Measurements from ENCODE around the gene GALNTL6. TPM values are rescaled to one million over a fixed set of nuclear protein-coding genes. Genes with fewer than 3 reads are reported as not detected.

Gene GALNTL6
- total RNA-seq, 8 experiments from 2014 or later = 2.4 to 22.2 (median 14.2) TPM

DNA sequence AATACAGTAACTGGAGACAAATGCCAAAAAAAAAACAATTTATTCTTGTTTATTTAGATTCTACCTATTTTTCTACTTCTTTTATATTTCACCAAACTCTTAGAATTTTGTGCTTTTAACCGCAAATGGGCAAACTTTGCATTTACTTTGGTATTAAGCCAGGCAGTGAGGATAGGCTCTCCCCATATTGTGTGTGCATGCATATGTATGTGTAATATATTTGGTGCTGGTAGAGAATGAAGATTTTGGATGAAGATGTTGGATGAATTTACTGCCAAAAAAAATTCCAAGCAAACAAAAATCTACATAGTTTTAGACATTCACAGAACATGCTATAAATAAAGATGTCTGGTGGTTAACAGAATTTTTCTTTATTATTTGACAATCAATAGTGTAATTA, 30.3 kb downstream of the GALNTL6 start:
- 17 to 100% (median 100%) methylated on average over 1 of the region's 1 CpG for WGBS, 10 experiments
- no peak overlapping the region for H3K4me3 ChIP-seq
- H3K27ac ChIP-seq = no peak overlapping the region
- ATAC-seq (replicated peaks in 6 of 8) = no peak
- in situ Hi-C loops (cut with MboI; ENCODE audit: low pct_unique_long_range_greater_than_20kb in 2 of 9, low sequenced_read_pairs in 9 of 9, unreplicated experiment in 9 of 9) = no loop called here
- no peaks in the 10 kb centered on the region for H3K4me1 ChIP-seq (replicated peaks in 1 of 2)

DNA sequence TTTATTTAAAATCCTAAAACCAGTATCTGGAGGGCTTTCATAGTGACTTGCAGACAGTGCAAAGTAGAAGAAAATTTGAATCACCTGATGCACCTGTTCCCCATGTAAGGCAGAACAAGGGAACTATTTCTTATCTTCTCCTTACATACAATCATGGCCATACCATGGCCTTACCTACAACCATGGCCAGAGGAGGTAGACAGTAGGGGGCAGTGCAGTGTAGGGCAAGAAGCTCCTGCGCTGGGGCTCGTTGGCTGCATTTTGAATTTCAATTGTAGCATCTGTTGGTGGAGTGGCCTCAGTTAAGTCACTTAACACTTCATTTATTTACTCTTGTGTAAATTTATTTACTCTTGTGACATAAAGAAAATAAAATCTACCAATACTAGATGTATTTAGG, 33.0 kb downstream of the GALNTL6 start:
- 0 to 82% (median 51%) methylated on average over 2 of the region's 2 CpGs; no CpG with 5 or more reads in 5 of the 10 experiments for WGBS, 10 experiments
- ATAC-seq (replicated peaks in 6 of 8) = peak in 4 of 8 experiments; percentile 32 to 79 (median 52)

DNA sequence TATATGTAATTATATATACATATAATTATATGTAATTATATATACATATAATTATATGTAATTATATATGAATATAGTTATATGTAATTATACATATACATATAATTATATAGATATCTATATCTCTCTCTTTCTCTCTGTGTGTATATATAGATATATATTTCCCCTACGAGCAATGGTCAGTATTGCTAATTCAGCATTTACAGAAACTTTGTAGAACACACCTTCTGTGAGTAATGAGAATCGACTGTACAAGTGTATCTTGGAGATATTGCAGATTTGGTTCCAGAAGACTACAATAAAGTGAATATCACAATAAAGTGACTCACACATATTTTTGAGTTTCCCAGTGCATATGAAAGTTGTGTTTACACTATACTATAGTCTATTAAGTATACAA, 33.7 kb downstream of the GALNTL6 start:
- 0 to 100% (median 51%) methylated on average over 1 to 2 of the region's 2 CpGs; no CpG with 5 or more reads in 2 of the 10 experiments for WGBS, 10 experiments
- in situ Hi-C loops (cut with MboI; ENCODE audit: low pct_unique_long_range_greater_than_20kb in 2 of 9, low sequenced_read_pairs in 9 of 9, unreplicated experiment in 9 of 9) = no loop called here
- no peak for ATAC-seq (replicated peaks in 6 of 8)

More for the DNA sequence above, 33.0 kb downstream of the GALNTL6 start:
- Histone ChIP-seq H3K4me3 (no peak overlapping the region), H3K4me1 (replicated peaks in 1 of 2) (no peaks in the 10 kb centered on the region), H3K27ac (no peak overlapping the region)
- in situ Hi-C loops (cut with MboI; ENCODE audit: low pct_unique_long_range_greater_than_20kb in 2 of 9, low sequenced_read_pairs in 9 of 9, unreplicated experiment in 9 of 9) = no loop called here

DNA sequence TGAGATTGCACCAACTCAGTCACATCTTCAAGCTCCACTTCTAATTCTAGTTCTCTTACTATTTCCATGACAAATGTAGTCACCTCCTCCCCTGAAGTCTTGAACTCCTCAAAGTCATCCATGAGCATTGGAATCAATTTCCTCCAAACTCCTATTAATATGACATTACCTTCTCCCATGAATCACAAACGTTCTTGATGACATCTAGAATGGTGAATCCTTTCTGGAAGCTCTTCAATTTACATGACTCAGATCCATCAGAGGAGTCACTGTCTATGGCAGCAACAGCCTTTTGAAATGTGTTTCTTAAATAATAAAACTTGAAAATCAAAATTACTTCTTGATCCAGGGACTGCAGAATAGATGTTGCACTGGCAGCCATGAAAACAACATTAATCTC, 34.5 kb downstream of the GALNTL6 start:
- Histone ChIP-seq H3K4me1 (replicated peaks in 1 of 2) (no peaks in the 10 kb centered on the region), H3K27ac (no peak overlapping the region), H3K4me3 (no peak overlapping the region)
- 0 to 100% (median 48%) methylated on average over 1 of the region's 1 CpG; no CpG with 5 or more reads in 2 of the 10 experiments for WGBS, 10 experiments
- ATAC-seq (replicated peaks in 6 of 8) = no peak
- in situ Hi-C loops (cut with MboI; ENCODE audit: low pct_unique_long_range_greater_than_20kb in 2 of 9, low sequenced_read_pairs in 9 of 9, unreplicated experiment in 9 of 9) = no loop called here

More for the DNA sequence above, 33.7 kb downstream of the GALNTL6 start:
- no peak overlapping the region for H3K27ac ChIP-seq
- no peaks in the 10 kb centered on the region for H3K4me1 ChIP-seq (replicated peaks in 1 of 2)
- no peak overlapping the region for H3K4me3 ChIP-seq

DNA sequence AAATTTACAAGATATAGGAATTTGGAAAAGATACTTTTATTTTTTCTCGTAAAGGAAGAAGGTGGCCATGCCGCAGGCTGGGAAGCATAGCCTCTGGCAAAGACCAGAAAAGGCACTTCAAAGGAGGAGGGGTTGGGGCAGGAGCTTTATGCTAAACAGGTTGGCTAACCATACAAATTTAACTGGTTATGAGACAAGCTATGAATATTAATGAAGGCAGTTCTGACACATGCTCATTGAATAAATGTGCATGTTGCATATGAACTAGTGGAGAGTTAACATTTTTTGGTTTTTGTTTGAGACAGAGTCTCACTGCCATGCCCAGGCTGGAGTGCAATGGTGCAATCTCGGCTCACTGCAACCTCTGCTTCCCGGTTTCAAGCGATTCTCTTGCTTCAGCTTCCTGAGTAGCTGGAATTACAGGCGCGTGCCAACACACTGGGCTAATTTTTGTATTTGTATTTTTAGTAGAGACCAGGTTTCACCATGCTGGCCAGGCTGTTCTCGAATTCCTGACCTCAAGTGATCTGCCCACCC, 36.5 kb downstream of the GALNTL6 start:
- no peak overlapping the region for H3K27ac ChIP-seq
- H3K4me3 ChIP-seq = no peak overlapping the region
- no peaks in the 10 kb centered on the region for H3K4me1 ChIP-seq (replicated peaks in 1 of 2)
- ATAC-seq (replicated peaks in 6 of 8) = peak in 3 of 8 experiments; percentile 45 to 83 (median 56)
- in situ Hi-C loops (cut with MboI; ENCODE audit: low pct_unique_long_range_greater_than_20kb in 2 of 9, low sequenced_read_pairs in 9 of 9, unreplicated experiment in 9 of 9) = no loop called here
- 43 to 100% (median 98%) methylated on average over 1 to 8 of the region's 8 CpGs for WGBS, 10 experiments

DNA sequence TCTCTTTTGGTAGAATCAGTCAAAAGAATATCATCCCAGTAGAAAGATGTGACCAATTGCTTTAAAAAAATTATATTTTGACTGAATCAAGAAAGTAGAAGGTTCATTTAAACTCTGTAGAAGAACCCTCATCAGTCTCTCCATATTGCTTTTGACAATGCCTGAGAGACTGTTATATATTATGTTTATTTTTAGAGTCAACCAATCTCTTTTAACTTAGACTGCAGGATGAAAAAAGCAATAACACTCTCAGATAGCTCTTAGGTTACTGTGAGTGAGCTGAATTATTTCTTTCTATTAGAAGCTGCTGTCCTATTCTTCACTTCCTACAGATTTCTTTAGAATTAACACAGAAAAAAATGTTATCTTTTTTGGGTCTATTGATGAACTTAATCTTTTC, 38.1 kb downstream of the GALNTL6 start:
- Histone ChIP-seq H3K27ac (no peak overlapping the region), H3K4me1 (replicated peaks in 1 of 2) (no peaks in the 10 kb centered on the region), H3K4me3 (no peak overlapping the region)
- in situ Hi-C loops (cut with MboI; ENCODE audit: low pct_unique_long_range_greater_than_20kb in 2 of 9, low sequenced_read_pairs in 9 of 9, unreplicated experiment in 9 of 9) = no loop called here
- ATAC-seq (replicated peaks in 6 of 8) = no peak

DNA sequence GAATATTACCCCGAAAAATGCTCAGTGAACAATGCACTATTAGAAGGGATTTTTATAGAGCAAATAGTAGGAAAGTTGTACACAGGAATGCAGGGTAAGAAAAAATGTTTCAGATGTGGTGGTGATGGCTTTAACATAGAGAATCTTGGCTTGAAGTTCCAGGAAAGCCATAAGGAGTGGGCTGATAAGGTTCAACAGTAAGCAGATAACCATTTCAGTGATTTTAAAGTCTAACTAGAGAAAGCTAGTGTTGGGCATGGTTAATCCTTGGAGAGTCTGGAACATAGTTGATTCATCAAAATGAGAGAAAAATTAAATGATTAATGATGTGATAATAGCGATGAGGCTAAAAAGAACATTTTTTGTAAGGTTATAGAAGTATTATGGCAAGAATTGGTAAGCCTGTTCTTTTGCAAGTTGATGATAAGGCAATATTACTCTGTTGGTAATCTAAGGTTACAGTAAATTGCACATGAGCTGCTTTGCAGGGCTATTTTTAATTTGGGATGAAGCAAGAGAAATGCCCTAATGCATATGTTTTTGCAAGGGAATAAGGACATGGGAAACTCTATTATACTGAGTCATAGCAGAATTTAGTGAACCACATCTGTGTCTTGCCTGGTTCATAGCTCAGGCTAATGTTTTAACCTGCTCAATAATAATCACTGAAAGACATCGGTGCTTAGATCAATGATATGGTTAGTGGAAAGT, 44.3 kb downstream of the GALNTL6 start:
- WGBS, 10 experiments = 0 to 100% (median 83%) methylated on average over 1 to 3 of the region's 3 CpGs
- in situ Hi-C loops (cut with MboI; ENCODE audit: low pct_unique_long_range_greater_than_20kb in 2 of 9, low sequenced_read_pairs in 9 of 9, unreplicated experiment in 9 of 9) = no loop called here
- Histone ChIP-seq H3K27ac (no peak overlapping the region), H3K4me3 (no peak overlapping the region), H3K4me1 (replicated peaks in 1 of 2) (no peaks in the 10 kb centered on the region)
- peak in 1 of 8 experiments; percentile 57 for ATAC-seq (replicated peaks in 6 of 8)

DNA sequence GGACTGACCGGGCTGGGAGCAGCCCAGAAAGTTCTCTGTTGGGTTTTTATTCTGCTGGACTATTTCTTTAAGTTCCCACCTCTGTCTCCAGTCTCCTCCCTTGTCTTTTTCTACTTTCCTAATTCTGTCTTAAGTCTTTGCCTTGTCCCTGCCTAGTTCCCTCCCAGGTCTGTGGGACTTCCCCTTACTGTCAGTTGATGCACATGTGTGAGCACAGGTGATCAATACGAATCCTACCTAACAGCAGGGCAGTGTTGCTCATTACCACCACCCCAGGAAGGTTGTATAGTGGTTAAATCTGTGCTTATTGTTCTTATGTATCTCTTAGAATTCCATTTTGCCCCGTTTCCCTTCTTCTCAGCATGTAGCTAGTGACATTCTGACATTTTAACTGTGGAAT, 62.1 kb downstream of the GALNTL6 start:
- H3K4me1 ChIP-seq (replicated peaks in 1 of 2) = peaks cover 0 to 2% of the 10 kb centered on the region in 2 donors
- in situ Hi-C loops (cut with MboI; ENCODE audit: low pct_unique_long_range_greater_than_20kb in 2 of 9, low sequenced_read_pairs in 9 of 9, unreplicated experiment in 9 of 9) = no loop called here
- no peak overlapping the region for H3K4me3 ChIP-seq
- no peak overlapping the region for H3K27ac ChIP-seq
- no peak for ATAC-seq (replicated peaks in 6 of 8)
- WGBS, 10 experiments = 13 to 100% (median 64%) methylated on average over 1 to 3 of the region's 3 CpGs; no CpG with 5 or more reads in 1 of the 10 experiments

DNA sequence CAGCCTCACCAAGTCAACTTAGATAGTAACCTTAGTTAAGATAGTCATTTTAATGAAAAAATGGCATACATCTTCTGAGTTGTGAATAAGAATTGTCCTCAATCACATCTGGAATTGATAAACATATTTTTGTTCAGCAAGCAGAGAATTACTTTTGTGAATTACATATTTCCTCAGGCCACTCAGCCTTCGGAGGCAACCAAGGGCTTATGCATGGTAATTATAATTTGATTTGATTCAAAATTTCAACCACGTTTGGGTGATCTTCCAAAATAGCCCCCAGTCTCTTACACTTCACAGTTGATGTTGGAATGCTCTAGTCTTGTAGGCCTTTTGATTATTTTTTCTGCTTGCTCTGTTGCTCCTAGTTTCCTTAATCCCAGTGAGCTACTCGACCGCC, 63.4 kb downstream of the GALNTL6 start:
- no peak overlapping the region for H3K4me3 ChIP-seq
- H3K27ac ChIP-seq = no peak overlapping the region
- H3K4me1 ChIP-seq (replicated peaks in 1 of 2) = peaks cover 0 to 2% of the 10 kb centered on the region in 2 donors
- 8 to 100% (median 84%) methylated on average over 2 to 4 of the region's 4 CpGs; no CpG with 5 or more reads in 1 of the 10 experiments for WGBS, 10 experiments
- in situ Hi-C loops (cut with MboI; ENCODE audit: low pct_unique_long_range_greater_than_20kb in 2 of 9, low sequenced_read_pairs in 9 of 9, unreplicated experiment in 9 of 9) = no loop called here
- ATAC-seq (replicated peaks in 6 of 8) = no peak

DNA sequence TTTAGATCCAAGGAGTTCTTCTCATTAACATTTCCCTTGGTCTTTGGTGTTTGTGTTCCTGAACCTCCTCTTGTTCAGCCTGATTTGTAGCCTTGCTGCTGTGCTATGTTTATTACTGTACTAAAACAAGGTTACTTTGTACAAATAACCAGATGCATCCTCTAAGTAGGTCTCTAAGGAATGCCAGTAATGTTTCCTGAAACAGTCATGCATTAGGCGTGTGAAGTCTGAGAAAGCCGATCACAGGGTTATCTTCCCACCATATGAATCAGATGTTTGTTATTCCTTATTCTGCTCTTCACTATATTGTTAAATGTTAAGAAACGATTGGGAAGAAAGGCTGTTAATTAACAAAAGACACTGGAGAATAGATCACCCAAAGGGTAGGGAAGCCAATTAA, 66.9 kb downstream of the GALNTL6 start:
- peak in 1 of 8 experiments; percentile 39 for ATAC-seq (replicated peaks in 6 of 8)
- in situ Hi-C loops (cut with MboI; ENCODE audit: low pct_unique_long_range_greater_than_20kb in 2 of 9, low sequenced_read_pairs in 9 of 9, unreplicated experiment in 9 of 9) = no loop called here
- WGBS, 10 experiments = 0 to 86% (median 69%) methylated on average over 1 to 3 of the region's 3 CpGs; no CpG with 5 or more reads in 1 of the 10 experiments
- Histone ChIP-seq H3K27ac (no peak overlapping the region), H3K4me1 (replicated peaks in 1 of 2) (peaks cover 0 to 2% of the 10 kb centered on the region in 2 donors), H3K4me3 (no peak overlapping the region)

DNA sequence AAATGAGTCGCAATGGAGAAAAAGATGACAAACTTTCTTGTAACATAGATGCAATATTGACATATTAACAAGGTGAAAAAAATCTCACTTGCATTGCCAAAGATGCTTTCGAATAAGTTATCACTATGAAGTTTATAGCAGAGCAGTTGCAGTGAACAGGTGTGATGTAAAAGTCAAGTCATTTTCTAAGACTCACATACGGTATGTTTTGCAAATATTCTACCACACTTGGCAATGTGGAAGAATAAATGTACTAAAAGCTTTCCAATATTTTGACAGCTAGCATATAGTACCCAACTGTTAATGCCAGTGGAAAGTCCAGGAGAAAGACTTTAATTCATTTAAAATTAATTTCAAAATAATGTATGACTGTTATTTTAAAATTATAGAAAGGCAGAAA, 76.5 kb downstream of the GALNTL6 start:
- 18 to 100% (median 86%) methylated on average over 1 to 3 of the region's 3 CpGs for WGBS, 10 experiments
- ATAC-seq (replicated peaks in 6 of 8) = no peak
- H3K4me3 ChIP-seq = no peak overlapping the region
- no peak overlapping the region for H3K27ac ChIP-seq
- no peaks in the 10 kb centered on the region for H3K4me1 ChIP-seq (replicated peaks in 1 of 2)
- in situ Hi-C loops (cut with MboI; ENCODE audit: low pct_unique_long_range_greater_than_20kb in 2 of 9, low sequenced_read_pairs in 9 of 9, unreplicated experiment in 9 of 9) = no loop called here

DNA sequence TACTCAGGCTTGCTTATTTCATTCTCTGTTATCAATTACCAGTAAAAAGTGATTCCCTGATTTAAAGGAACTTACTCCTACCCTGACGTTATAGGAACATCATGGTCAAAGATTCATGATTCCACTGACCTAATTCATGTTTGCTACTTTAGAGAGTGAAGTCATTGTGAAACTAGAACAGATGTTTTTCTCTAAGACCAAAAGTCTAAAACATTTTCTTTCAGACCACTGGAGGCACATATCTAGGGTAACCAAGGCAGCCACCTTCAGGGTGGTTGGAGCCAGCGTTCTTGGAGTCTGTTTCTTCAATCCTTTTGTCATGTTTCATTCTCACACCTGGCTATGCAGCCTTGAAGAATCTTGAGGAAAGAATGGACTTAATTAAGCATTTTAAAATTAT, 77.8 kb downstream of the GALNTL6 start:
- WGBS, 10 experiments = 0 to 94% (median 31%) methylated on average over 1 to 2 of the region's 2 CpGs; no CpG with 5 or more reads in 3 of the 10 experiments
- in situ Hi-C loops (cut with MboI; ENCODE audit: low pct_unique_long_range_greater_than_20kb in 2 of 9, low sequenced_read_pairs in 9 of 9, unreplicated experiment in 9 of 9) = no loop called here

DNA sequence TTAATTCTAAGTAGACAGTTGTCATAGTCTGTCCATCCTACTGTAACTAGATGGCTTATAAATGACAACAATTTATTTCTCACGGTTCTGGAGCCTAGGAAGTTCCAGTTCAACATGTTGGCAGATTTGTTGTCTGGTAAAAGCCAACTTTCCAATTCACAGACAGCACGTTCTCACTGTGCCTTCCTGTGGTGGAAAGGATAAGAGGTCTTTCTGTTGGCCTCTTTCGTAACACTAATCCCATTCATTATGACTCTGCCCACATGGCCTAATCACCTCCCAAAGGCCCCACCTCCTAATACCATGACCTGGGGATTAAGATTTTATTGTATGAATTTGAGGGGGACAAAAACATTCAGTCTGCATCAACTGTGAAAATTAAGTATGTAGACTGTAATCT, 83.2 kb downstream of the GALNTL6 start:
- no peak overlapping the region for H3K27ac ChIP-seq
- ATAC-seq (replicated peaks in 6 of 8) = no peak
- no peak overlapping the region for H3K4me3 ChIP-seq
- in situ Hi-C loops (cut with MboI; ENCODE audit: low pct_unique_long_range_greater_than_20kb in 2 of 9, low sequenced_read_pairs in 9 of 9, unreplicated experiment in 9 of 9) = no loop called here
- H3K4me1 ChIP-seq (replicated peaks in 1 of 2) = no peaks in the 10 kb centered on the region
- 0 to 92% (median 72%) methylated on average over 1 to 3 of the region's 3 CpGs; no CpG with 5 or more reads in 4 of the 10 experiments for whole genome bisulfite sequencing, 10 experiments

More for the DNA sequence above, 77.8 kb downstream of the GALNTL6 start:
- no peaks in the 10 kb centered on the region for H3K4me1 ChIP-seq (replicated peaks in 1 of 2)
- no peak overlapping the region for H3K27ac ChIP-seq
- no peak for ATAC-seq (replicated peaks in 6 of 8)
- H3K4me3 ChIP-seq = no peak overlapping the region

DNA sequence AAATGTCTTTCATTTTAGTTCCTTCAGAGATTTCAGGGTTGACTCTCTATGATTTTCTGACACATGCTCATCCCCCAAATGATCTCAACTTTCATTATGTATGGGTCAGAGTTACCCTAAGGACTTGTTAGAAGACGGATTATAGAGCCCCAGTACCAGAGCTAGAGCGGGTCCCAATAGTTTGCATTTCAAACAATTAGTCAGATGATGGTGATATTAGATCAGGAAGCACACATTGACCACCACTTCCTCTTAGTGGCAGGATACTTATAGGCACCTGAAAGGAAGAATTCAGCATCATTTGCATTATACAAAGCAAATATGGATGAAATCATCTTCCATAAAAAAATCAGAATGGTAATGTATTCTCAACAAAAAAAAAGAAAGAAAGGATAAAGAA, 106.1 kb downstream of the GALNTL6 start:
- no peak overlapping the region for H3K27ac ChIP-seq
- in situ Hi-C loops (cut with MboI; ENCODE audit: low pct_unique_long_range_greater_than_20kb in 2 of 9, low sequenced_read_pairs in 9 of 9, unreplicated experiment in 9 of 9) = no loop called here
- 0 to 100% (median 90%) methylated on average over 1 to 2 of the region's 2 CpGs; no CpG with 5 or more reads in 3 of the 10 experiments for WGBS, 10 experiments

More for the DNA sequence above, 106.1 kb downstream of the GALNTL6 start:
- ATAC-seq (replicated peaks in 6 of 8) = no peak
- H3K4me3 ChIP-seq = no peak overlapping the region
- H3K4me1 ChIP-seq (replicated peaks in 1 of 2) = no peaks in the 10 kb centered on the region

Data from motor neuron (in vitro differentiated cells).